GM23338 (cell line): ENCODE data around the gene TANGO2.

ENCODE experiments used
- CREB1 ChIP-seq: fragments of 250-450 bp; sonication (Bioruptor Pico); IDR thresholded peaks from 2 replicates; pipeline ENCODE4 v1.5.0; 2020; ENCODE audit warnings: low read depth, mild to moderate bottlenecking, moderate library complexity
- CTCF ChIP-seq, 2 experiments: fragments of 200-600 bp in 1 of 2; sonication (generic) in 1 of 2; conservative IDR thresholded peaks; 2 replicates each; pipeline versions ENCODE4 v1.5.1 to v1.6.1; 2016 to 2017; ENCODE audit warnings: antibody characterized with exemption in 2 of 2, low read depth in 2 of 2, mild to moderate bottlenecking in 2 of 2, moderate library complexity in 1 of 2
- EZH2 ChIP-seq: fragments of 200-600 bp; sonication (generic); IDR thresholded peaks from one replicate; pipeline ENCODE4 v1.8.0; 2017; ENCODE audit warnings: antibody characterized with exemption, mild to moderate bottlenecking, low read depth; ENCODE audit not compliant: unreplicated experiment
- EZH2phosphoT487 ChIP-seq: fragments of 200-600 bp; sonication (generic); IDR thresholded peaks from one replicate; pipeline ENCODE4 v1.8.1; 2018; ENCODE audit warnings: antibody characterized with exemption; ENCODE audit not compliant: unreplicated experiment
- JUNB ChIP-seq: IDR thresholded peaks from one replicate; pipeline ENCODE4 v1.6.1; 2016; ENCODE audit warnings: antibody characterized with exemption; ENCODE audit not compliant: unreplicated experiment
- NANOG ChIP-seq: IDR thresholded peaks from 2 replicates; pipeline ENCODE4 v1.6.1; 2016; ENCODE audit warnings: antibody characterized with exemption, borderline replicate concordance
- POLR2AphosphoS5 ChIP-seq: IDR thresholded peaks from 2 replicates; pipeline ENCODE4 v1.6.1; 2016; ENCODE audit warnings: antibody characterized with exemption, low read depth
- REST ChIP-seq: IDR thresholded peaks from one replicate; pipeline ENCODE4 v1.6.1; 2018; ENCODE audit warnings: antibody characterized with exemption; ENCODE audit not compliant: unreplicated experiment
- STAT1 ChIP-seq: IDR thresholded peaks from one replicate; pipeline ENCODE4 v1.6.1; 2016; ENCODE audit warnings: antibody characterized with exemption; ENCODE audit not compliant: unreplicated experiment

GRCh38 chr22:20089977-20090729, 69.2 kb downstream of the TANGO2 start:
- TF ChIP-seq CTCF (conservative IDR thresholded peaks at IDR 0.05; ENCODE audit: low read depth in 2 of 2) = no peak
- TF ChIP-seq EZH2phosphoT487 = no peak
- TF ChIP-seq EZH2 = no peak
- TF ChIP-seq POLR2AphosphoS5 = no peak
- no peak for TF ChIP-seq REST
- no peak for TF ChIP-seq JUNB
- no peak for TF ChIP-seq NANOG
- no peak for TF ChIP-seq STAT1
- TF ChIP-seq CREB1 = no peak
